Uterus (tissue), 2 donors: ENCODE measurements around the gene TRAF2.

Source experiments
- CTCF ChIP-seq, 4 experiments: fragments of 200-600 bp in 2 of 4; fragments of 450-650 bp in 2 of 4; sonication (generic) in 2 of 4; IDR thresholded peaks; one replicate each; pipeline ENCODE4 v1.5.1; 2016 to 2019; ENCODE audit warnings: antibody characterized with exemption in 4 of 4, mild to moderate bottlenecking in 2 of 4, moderate library complexity in 1 of 4
- POLR2A ChIP-seq, 2 donors: fragments of 450-650 bp; IDR thresholded peaks; one replicate each; pipeline ENCODE4 v1.6.1; 2016; ENCODE audit warnings: antibody characterized with exemption in 2 of 2, mild to moderate bottlenecking in 1 of 2, moderate library complexity in 1 of 2

GRCh38 chr9:136953771-136954269 lies 67.5 kb downstream of the TRAF2 start:
- TF ChIP-seq CTCF (IDR thresholded peaks at IDR 0.05) (no peak), POLR2A (IDR thresholded peaks at IDR 0.05) (no peak)
